GM12892 (cell line): ENCODE measurements around the gene FOXL2.

Experiments
- POLR2A ChIP-seq: IDR thresholded peaks from 2 replicates; pipeline ENCODE4 v1.6.1; 2011; ENCODE audit warnings: low read depth, low read length, control low read depth
- POLR2AphosphoS5 ChIP-seq: IDR thresholded peaks from 2 replicates; pipeline ENCODE4 v1.6.1; 2011; ENCODE audit warnings: low read depth, low read length, control low read depth

DNA sequence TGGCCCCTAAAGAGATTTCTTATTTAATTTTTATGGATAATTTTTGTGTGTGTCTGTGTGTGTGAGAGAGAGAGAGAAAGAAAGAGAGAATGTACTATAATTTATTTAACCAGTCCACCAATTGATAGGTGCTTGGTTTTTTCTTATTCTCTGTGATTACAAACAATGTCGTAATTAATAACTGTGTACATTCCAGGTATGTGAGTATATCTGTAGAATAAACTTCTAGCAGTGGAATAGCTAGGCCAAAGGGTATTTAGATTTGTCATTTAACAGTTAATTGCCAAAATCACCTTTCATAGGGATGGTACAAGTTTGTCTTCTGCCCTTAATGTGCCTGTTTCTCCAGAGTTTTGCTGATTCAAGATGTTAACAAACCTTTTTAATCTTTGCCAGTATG, 35.3 kb downstream of the FOXL2 start:
- TF ChIP-seq POLR2AphosphoS5 (no peak), POLR2A (no peak)
